RWPE2 (cell line): ENCODE results near the gene ENDOG.

Source experiments
- ATAC-seq: fragments of 200-7000 bp; cut with Tn5 transposase; 3 replicates; pipeline ENCODE4 v1.9.1; 2021; ENCODE audit warnings: low read depth
- DNase-seq: peaks from one replicate; pipeline ENCODE4 v3.0.0-alpha.2; 2020; ENCODE audit warnings: low spot score
- H3K27ac ChIP-seq: fragments of 450-650 bp; 2 replicates; pipeline ENCODE4 v1.5.1; 2017; ENCODE audit warnings: mild to moderate bottlenecking; ENCODE audit not compliant: poor library complexity, severe bottlenecking
- H3K27me3 ChIP-seq: fragments of 250-450 bp; sonication (Bioruptor Pico); 2 replicates; pipeline ENCODE4 v1.5.1; 2021; ENCODE audit warnings: mild to moderate bottlenecking, moderate library complexity; ENCODE audit not compliant: insufficient read depth, poor library complexity, severe bottlenecking
- H3K36me3 ChIP-seq: fragments of 250-450 bp; sonication (Bioruptor Pico); 2 replicates; pipeline ENCODE4 v1.5.1; 2020; ENCODE audit warnings: low read depth, mild to moderate bottlenecking, moderate library complexity
- H3K4me1 ChIP-seq: fragments of 250-450 bp; sonication (Bioruptor Pico); 2 replicates; pipeline ENCODE4 v1.5.1; 2021; ENCODE audit warnings: mild to moderate bottlenecking, moderate library complexity; ENCODE audit not compliant: insufficient read depth, poor library complexity, severe bottlenecking
- H3K4me3 ChIP-seq: fragments of 250-450 bp; sonication (Bioruptor Pico); 2 replicates; pipeline ENCODE4 v1.5.1; 2021; ENCODE audit warnings: mild to moderate bottlenecking, moderate library complexity; ENCODE audit not compliant: severe bottlenecking
- H3K9me3 ChIP-seq: fragments of 250-450 bp; sonication (Bioruptor Pico); 2 replicates; pipeline ENCODE4 v1.5.1; 2021; ENCODE audit warnings: mild to moderate bottlenecking, moderate library complexity; ENCODE audit not compliant: severe bottlenecking
- TF ChIP-seq, protein P1 (sequence below): fragments of 450-650 bp; IDR thresholded peaks from one replicate; pipeline ENCODE4 v1.5.1; 2017; ENCODE audit warnings: mild to moderate bottlenecking, moderate library complexity; ENCODE audit not compliant: poor library complexity, severe bottlenecking

Gene ENDOG

DNA sequence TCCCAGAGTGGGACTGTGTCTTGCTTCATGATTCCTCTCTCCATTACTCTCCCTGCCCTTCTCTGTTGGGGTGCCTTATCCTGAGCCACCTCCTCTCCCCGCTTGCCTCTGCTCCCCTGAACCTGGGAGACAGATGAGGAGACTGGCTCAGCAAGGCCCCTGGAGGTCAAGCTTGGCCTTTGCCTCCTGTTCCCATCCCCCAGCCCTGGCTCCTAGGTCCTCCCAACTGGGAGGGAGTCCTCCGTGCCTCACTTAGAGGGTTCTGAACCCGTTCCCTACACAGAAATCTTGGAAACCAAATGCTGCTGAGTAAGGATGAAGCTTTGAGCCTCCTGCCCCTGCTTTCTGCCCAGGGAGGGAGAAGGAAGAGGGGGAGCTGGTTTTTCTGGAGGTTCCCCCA is 9.8 kb upstream of the ENDOG start:
- Histone ChIP-seq H3K36me3 (peaks cover 23% of the 10 kb centered on the region), H3K4me1 (no peaks in the 10 kb centered on the region), H3K9me3 (no peaks in the 10 kb centered on the region), H3K27me3 (no peaks in the 10 kb centered on the region), H3K27ac (no peak overlapping the region), H3K4me3 (no peak overlapping the region)
- DNase-seq (no peak), ATAC-seq (peak; percentile 11; the same call in 1 of the 3 replicates)
- TF ChIP-seq, protein P1, sequence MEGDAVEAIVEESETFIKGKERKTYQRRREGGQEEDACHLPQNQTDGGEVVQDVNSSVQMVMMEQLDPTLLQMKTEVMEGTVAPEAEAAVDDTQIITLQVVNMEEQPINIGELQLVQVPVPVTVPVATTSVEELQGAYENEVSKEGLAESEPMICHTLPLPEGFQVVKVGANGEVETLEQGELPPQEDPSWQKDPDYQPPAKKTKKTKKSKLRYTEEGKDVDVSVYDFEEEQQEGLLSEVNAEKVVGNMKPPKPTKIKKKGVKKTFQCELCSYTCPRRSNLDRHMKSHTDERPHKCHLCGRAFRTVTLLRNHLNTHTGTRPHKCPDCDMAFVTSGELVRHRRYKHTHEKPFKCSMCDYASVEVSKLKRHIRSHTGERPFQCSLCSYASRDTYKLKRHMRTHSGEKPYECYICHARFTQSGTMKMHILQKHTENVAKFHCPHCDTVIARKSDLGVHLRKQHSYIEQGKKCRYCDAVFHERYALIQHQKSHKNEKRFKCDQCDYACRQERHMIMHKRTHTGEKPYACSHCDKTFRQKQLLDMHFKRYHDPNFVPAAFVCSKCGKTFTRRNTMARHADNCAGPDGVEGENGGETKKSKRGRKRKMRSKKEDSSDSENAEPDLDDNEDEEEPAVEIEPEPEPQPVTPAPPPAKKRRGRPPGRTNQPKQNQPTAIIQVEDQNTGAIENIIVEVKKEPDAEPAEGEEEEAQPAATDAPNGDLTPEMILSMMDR, result no peak

GRCh38 chr9:128809036-128809599 is 9.2 kb upstream of the ENDOG start:
- Histone ChIP-seq H3K4me1 (no peaks in the 10 kb centered on the region), H3K27me3 (no peaks in the 10 kb centered on the region), H3K27ac (no peak overlapping the region), H3K36me3 (peaks cover 20% of the 10 kb centered on the region), H3K9me3 (no peaks in the 10 kb centered on the region), H3K4me3 (no peak overlapping the region)
- TF ChIP-seq, protein P1, result no peak
- no peak for DNase-seq
- ATAC-seq, result no peak

GRCh38 chr9:128809831-128810230 is 8.5 kb upstream of the ENDOG start:
- Histone ChIP-seq H3K9me3 (no peaks in the 10 kb centered on the region), H3K4me3 (no peak overlapping the region), H3K36me3 (peaks cover 18% of the 10 kb centered on the region), H3K27ac (no peak overlapping the region), H3K4me1 (no peaks in the 10 kb centered on the region), H3K27me3 (no peaks in the 10 kb centered on the region)
- ATAC-seq (no peak), DNase-seq (no peak)
- TF ChIP-seq, protein P1, result no peak

DNA sequence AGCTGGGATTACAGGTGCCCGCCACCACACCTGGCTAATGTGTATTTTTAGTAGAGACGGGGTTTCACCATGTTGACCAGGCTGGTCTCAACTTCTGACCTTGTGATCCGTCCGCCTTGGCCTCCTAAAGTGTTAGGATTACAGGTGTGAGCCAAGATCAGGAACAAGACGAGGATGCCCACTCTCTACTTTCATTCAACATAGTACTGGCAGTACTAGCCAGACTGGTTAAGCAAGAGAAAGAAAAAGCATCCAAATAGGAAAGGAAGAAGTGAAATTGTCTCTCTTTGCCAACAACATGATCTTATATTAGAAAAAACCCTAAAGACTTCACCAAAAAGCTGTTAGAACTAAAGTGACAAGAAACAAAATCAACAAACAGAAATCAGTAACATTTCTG is 7.4 kb upstream of the ENDOG start:
- Histone ChIP-seq H3K27me3 (no peaks in the 10 kb centered on the region), H3K36me3 (peaks cover 8% of the 10 kb centered on the region), H3K4me1 (no peaks in the 10 kb centered on the region), H3K9me3 (no peaks in the 10 kb centered on the region), H3K27ac (no peak overlapping the region), H3K4me3 (no peak overlapping the region)
- DNase-seq (no peak), ATAC-seq (no peak)
- TF ChIP-seq, protein P1, result no peak

- peak overlapping the region; percentile 49 for H3K4me3 ChIP-seq
- peaks cover 15% of the 10 kb centered on the region for H3K36me3 ChIP-seq
- no peaks in the 10 kb centered on the region for H3K9me3 ChIP-seq
- TF ChIP-seq, protein P1, result no peak
- ATAC-seq, result peak; percentile 26
- H3K4me1 ChIP-seq, result no peaks in the 10 kb centered on the region
- peak overlapping the region; percentile 36 for H3K27ac ChIP-seq
- no peaks in the 10 kb centered on the region for H3K27me3 ChIP-seq
- no peak for DNase-seq
These were observed 777 bp downstream of the ENDOG start for GRCh38 chr9:128818839-128819715.
